DOHH2 (cell line): ENCODE data around the gene MTPN.

Experiments used
- H3F3A ChIP-seq: fragments of 200-600 bp; sonication (generic), shearing (Covaris generic); 2 replicates; pipeline ENCODE4 v1.6.0; 2016; ENCODE audit warnings: antibody characterized with exemption, mild to moderate bottlenecking; ENCODE audit not compliant: control insufficient read depth, insufficient read depth
- H3K27ac ChIP-seq: fragments of 200-600 bp; sonication (generic); 2 replicates; pipeline ENCODE4 v1.5.1; 2014; ENCODE audit warnings: low read depth, mild to moderate bottlenecking, low read length, moderate library complexity
- H3K27me3 ChIP-seq: fragments of 200-600 bp; sonication (generic); 2 replicates; pipeline ENCODE4 v1.6.1; 2014; ENCODE audit warnings: mild to moderate bottlenecking, low read length, mixed read lengths; ENCODE audit not compliant: control insufficient read depth
- H3K36me3 ChIP-seq: fragments of 200-600 bp; sonication (generic); 2 replicates; pipeline ENCODE4 v1.6.1; 2014; ENCODE audit warnings: mild to moderate bottlenecking, low read length, moderate library complexity, mixed read lengths; ENCODE audit not compliant: control insufficient read depth
- H3K4me1 ChIP-seq: fragments of 200-600 bp; sonication (generic); 2 replicates; pipeline ENCODE4 v1.6.1; 2014; ENCODE audit warnings: mild to moderate bottlenecking, low read length, mixed read lengths; ENCODE audit not compliant: control insufficient read depth
- H3K4me2 ChIP-seq: fragments of 200-600 bp; sonication (generic); 2 replicates; pipeline ENCODE4 v1.6.0; 2014; ENCODE audit warnings: mild to moderate bottlenecking, low read length, moderate library complexity
- H3K4me3 ChIP-seq: fragments of 200-600 bp; sonication (generic); 2 replicates; pipeline ENCODE4 v1.5.1; 2014; ENCODE audit warnings: mild to moderate bottlenecking, low read length, mixed read lengths
- H3K79me2 ChIP-seq: fragments of 200-600 bp; sonication (generic); 2 replicates; pipeline ENCODE4 v1.6.1; 2014; ENCODE audit warnings: mild to moderate bottlenecking, low read length, mixed read lengths; ENCODE audit not compliant: control insufficient read depth
- H3K9me2 ChIP-seq: fragments of 200-600 bp; sonication (generic); replicated peaks from 2 replicates; pipeline ENCODE4 v1.6.1; 2014; ENCODE audit warnings: mild to moderate bottlenecking, low read length, mixed read lengths; ENCODE audit not compliant: control insufficient read depth
- H3K9me3 ChIP-seq: fragments of 200-600 bp; sonication (generic); 2 replicates; pipeline ENCODE4 v1.6.1; 2014; ENCODE audit warnings: antibody characterized with exemption, low read length, mixed read lengths; ENCODE audit not compliant: control insufficient read depth, insufficient read depth
- H4K20me1 ChIP-seq: fragments of 200-600 bp; sonication (generic); 2 replicates; pipeline ENCODE4 v1.6.0; 2014; ENCODE audit warnings: low read depth, mild to moderate bottlenecking, antibody characterized with exemption, low read length, moderate library complexity; ENCODE audit not compliant: control insufficient read depth, insufficient read depth
- CTCF ChIP-seq: fragments of 200-600 bp; sonication (generic); IDR thresholded peaks from one replicate; pipeline ENCODE4 v1.5.1; 2014; ENCODE audit warnings: antibody characterized with exemption, mild to moderate bottlenecking, low read depth, low read length; ENCODE audit not compliant: poor library complexity, severe bottlenecking
- EZH2phosphoT487 ChIP-seq: fragments of 200-600 bp; sonication (generic); IDR thresholded peaks from 2 replicates; pipeline ENCODE4 v1.6.1; 2017; ENCODE audit warnings: borderline replicate concordance, mild to moderate bottlenecking, antibody characterized with exemption, low read length, moderate library complexity, mixed read lengths

MTPN gene

GRCh38 chr7:135994466-135995205 is 17.5 kb upstream of the MTPN start:
- Histone ChIP-seq H3K27me3 (peaks cover 11% of the 10 kb centered on the region; the same call in 1 of the 2 replicates), H3K4me3 (no peak overlapping the region), H3K4me1 (no peaks in the 10 kb centered on the region), H3K79me2 (no peaks in the 10 kb centered on the region), H3K27ac (no peak overlapping the region), H3K9me3 (no peaks in the 10 kb centered on the region), H3F3A (no peaks in the 10 kb centered on the region), H3K36me3 (no peaks in the 10 kb centered on the region), H4K20me1 (no peaks in the 10 kb centered on the region), H3K4me2 (no peak overlapping the region), H3K9me2 (no peaks in the 10 kb centered on the region)
- TF ChIP-seq EZH2phosphoT487 (no peak), CTCF (no peak)

- Histone ChIP-seq H3K27ac (no peak overlapping the region), H3K79me2 (no peaks in the 10 kb centered on the region), H3F3A (no peaks in the 10 kb centered on the region), H4K20me1 (no peaks in the 10 kb centered on the region), H3K9me3 (no peaks in the 10 kb centered on the region), H3K4me1 (no peaks in the 10 kb centered on the region), H3K27me3 (peaks cover 8% of the 10 kb centered on the region; the same call in 1 of the 2 replicates), H3K4me3 (no peak overlapping the region), H3K9me2 (no peaks in the 10 kb centered on the region), H3K4me2 (no peak overlapping the region), H3K36me3 (no peaks in the 10 kb centered on the region)
- TF ChIP-seq CTCF = no peak
- TF ChIP-seq EZH2phosphoT487 = no peak
These were observed 16.8 kb upstream of the MTPN start for GRCh38 chr7:135993950-135994349.

- Histone ChIP-seq H3K9me2 (no peaks in the 10 kb centered on the region), H3K4me3 (no peak overlapping the region), H3K27me3 (0 out of 2 replicates have a peak, but pooled peaks cover 8% of the 10 kb centered on the region), H4K20me1 (no peaks in the 10 kb centered on the region), H3K27ac (no peak overlapping the region), H3F3A (no peaks in the 10 kb centered on the region), H3K4me2 (no peak overlapping the region), H3K4me1 (no peaks in the 10 kb centered on the region), H3K79me2 (no peaks in the 10 kb centered on the region), H3K36me3 (no peaks in the 10 kb centered on the region), H3K9me3 (no peaks in the 10 kb centered on the region)
- TF ChIP-seq CTCF (no peak), EZH2phosphoT487 (no peak)
These were observed 14.7 kb upstream of the MTPN start for GRCh38 chr7:135991906-135992305.
